Activated naive CD4-positive, alpha-beta T cell treated with anti-CD3 and anti-CD28 coated beads, Interleukin-2, amount 50 U/mL, for 24 hours (primary cell): ENCODE data around the gene CTAG1B.
"Not testable (repeated sequence)": the region's sequence is repeated elsewhere in the genome, so short reads cannot be mapped to it uniquely, and the experiment has no call there.

Experiments
- H3K27ac Mint-ChIP-seq: one replicate; pipeline ENCODE4 v1.8.0; 2021; ENCODE audit warnings: mild to moderate bottlenecking, mixed read lengths
- H3K27me3 Mint-ChIP-seq: one replicate; pipeline ENCODE4 v1.8.0; 2021; ENCODE audit warnings: mixed read lengths
- H3K36me3 Mint-ChIP-seq: one replicate; pipeline ENCODE4 v1.8.0; 2021; ENCODE audit warnings: mixed read lengths
- H3K4me1 Mint-ChIP-seq: one replicate; pipeline ENCODE4 v1.8.0; 2021; ENCODE audit warnings: mixed read lengths
- H3K4me3 Mint-ChIP-seq: one replicate; pipeline ENCODE4 v1.8.0; 2021; ENCODE audit warnings: mild to moderate bottlenecking, mixed read lengths
- H3K9me3 Mint-ChIP-seq: one replicate; pipeline ENCODE4 v1.8.0; 2021; ENCODE audit warnings: mixed read lengths

CTAG1B gene

GRCh38 chrX:154648931-154649330 is 29.8 kb upstream of the CTAG1B start:
- Mint-ChIP-seq H3K36me3 (no peaks in the 10 kb centered on the region), H3K4me3 (no peak overlapping the region), H3K27ac (no peak overlapping the region), H3K9me3 (no peaks in the 10 kb centered on the region), H3K27me3 (no peaks in the 10 kb centered on the region), H3K4me1 (no peaks in the 10 kb centered on the region)

GRCh38 chrX:154645745-154646378 is 26.8 kb upstream of the CTAG1B start:
- H3K27me3 Mint-ChIP-seq, H3K4me1 Mint-ChIP-seq, H3K27ac Mint-ChIP-seq, H3K4me3 Mint-ChIP-seq, H3K36me3 Mint-ChIP-seq, H3K9me3 Mint-ChIP-seq: not testable (repeated sequence)

- H3K36me3 Mint-ChIP-seq, H3K4me3 Mint-ChIP-seq, H3K27ac Mint-ChIP-seq, H3K4me1 Mint-ChIP-seq, H3K27me3 Mint-ChIP-seq, H3K9me3 Mint-ChIP-seq: not testable (repeated sequence)
Measured at GRCh38 chrX:154643708-154644107, 24.6 kb upstream of the CTAG1B start.

- not testable (repeated sequence) for H3K36me3 Mint-ChIP-seq, H3K4me3 Mint-ChIP-seq, H3K27ac Mint-ChIP-seq, H3K4me1 Mint-ChIP-seq, H3K27me3 Mint-ChIP-seq, H3K9me3 Mint-ChIP-seq
Measured at GRCh38 chrX:154641740-154642139, 22.7 kb upstream of the CTAG1B start.

GRCh38 chrX:154633661-154634060 is 14.6 kb upstream of the CTAG1B start:
- H3K9me3 Mint-ChIP-seq, H3K36me3 Mint-ChIP-seq, H3K27me3 Mint-ChIP-seq, H3K4me3 Mint-ChIP-seq, H3K4me1 Mint-ChIP-seq, H3K27ac Mint-ChIP-seq: not testable (repeated sequence)

- H3K27ac Mint-ChIP-seq, H3K4me3 Mint-ChIP-seq, H3K36me3 Mint-ChIP-seq, H3K4me1 Mint-ChIP-seq, H3K9me3 Mint-ChIP-seq, H3K27me3 Mint-ChIP-seq: not testable (repeated sequence)
Measured at GRCh38 chrX:154630949-154631348, 11.9 kb upstream of the CTAG1B start.

- H3K4me1 Mint-ChIP-seq, H3K27ac Mint-ChIP-seq, H3K36me3 Mint-ChIP-seq, H3K4me3 Mint-ChIP-seq, H3K27me3 Mint-ChIP-seq, H3K9me3 Mint-ChIP-seq: not testable (repeated sequence)
Measured at GRCh38 chrX:154628960-154629359, 9.9 kb upstream of the CTAG1B start.

- not testable (repeated sequence) for H3K9me3 Mint-ChIP-seq, H3K27me3 Mint-ChIP-seq, H3K36me3 Mint-ChIP-seq, H3K27ac Mint-ChIP-seq, H3K4me3 Mint-ChIP-seq, H3K4me1 Mint-ChIP-seq
Measured at GRCh38 chrX:154620767-154621414, 1.8 kb upstream of the CTAG1B start.

- H3K4me1 Mint-ChIP-seq, H3K4me3 Mint-ChIP-seq: not testable (repeated sequence)
Measured at GRCh38 chrX:154613586-154613985, 5.5 kb downstream of the CTAG1B start.

GRCh38 chrX:154611146-154611545 is 7.9 kb downstream of the CTAG1B start:
- H3K4me1 Mint-ChIP-seq, H3K4me3 Mint-ChIP-seq, H3K36me3 Mint-ChIP-seq, H3K9me3 Mint-ChIP-seq, H3K27me3 Mint-ChIP-seq, H3K27ac Mint-ChIP-seq: not testable (repeated sequence)

More at GRCh38 chrX:154613586-154613985, 5.5 kb downstream of the CTAG1B start:
- not testable (repeated sequence) for H3K27me3 Mint-ChIP-seq, H3K27ac Mint-ChIP-seq, H3K36me3 Mint-ChIP-seq, H3K9me3 Mint-ChIP-seq

GRCh38 chrX:154608823-154609222 is 10.3 kb downstream of the CTAG1B start:
- not testable (repeated sequence) for H3K27me3 Mint-ChIP-seq, H3K27ac Mint-ChIP-seq, H3K9me3 Mint-ChIP-seq, H3K4me3 Mint-ChIP-seq, H3K4me1 Mint-ChIP-seq, H3K36me3 Mint-ChIP-seq

- not testable (repeated sequence) for H3K9me3 Mint-ChIP-seq, H3K36me3 Mint-ChIP-seq, H3K4me1 Mint-ChIP-seq, H3K4me3 Mint-ChIP-seq, H3K27ac Mint-ChIP-seq, H3K27me3 Mint-ChIP-seq
Measured at GRCh38 chrX:154607976-154608375, 11.1 kb downstream of the CTAG1B start.

- H3K27me3 Mint-ChIP-seq, result no peaks in the 10 kb centered on the region
- H3K36me3 Mint-ChIP-seq, result no peaks in the 10 kb centered on the region
- H3K9me3 Mint-ChIP-seq, result no peaks in the 10 kb centered on the region
- no peaks in the 10 kb centered on the region for H3K4me1 Mint-ChIP-seq
- H3K4me3 Mint-ChIP-seq, result no peak overlapping the region
- H3K27ac Mint-ChIP-seq, result no peak overlapping the region
Measured at GRCh38 chrX:154607370-154607769, 11.7 kb downstream of the CTAG1B start.

GRCh38 chrX:154605566-154605965 is 13.5 kb downstream of the CTAG1B start:
- H3K27me3 Mint-ChIP-seq, result peaks cover 2% of the 10 kb centered on the region
- no peaks in the 10 kb centered on the region for H3K36me3 Mint-ChIP-seq
- H3K4me1 Mint-ChIP-seq, result no peaks in the 10 kb centered on the region
- H3K27ac Mint-ChIP-seq, result no peak overlapping the region
- no peak overlapping the region for H3K4me3 Mint-ChIP-seq
- no peaks in the 10 kb centered on the region for H3K9me3 Mint-ChIP-seq

GRCh38 chrX:154603438-154604430 is 15.3 kb downstream of the CTAG1B start:
- no peaks in the 10 kb centered on the region for H3K9me3 Mint-ChIP-seq
- H3K27me3 Mint-ChIP-seq, result peaks cover 2% of the 10 kb centered on the region
- no peak overlapping the region for H3K4me3 Mint-ChIP-seq
- H3K36me3 Mint-ChIP-seq, result no peaks in the 10 kb centered on the region
- no peak overlapping the region for H3K27ac Mint-ChIP-seq
- H3K4me1 Mint-ChIP-seq, result no peaks in the 10 kb centered on the region

- Mint-ChIP-seq H3K4me3 (no peak overlapping the region), H3K4me1 (no peaks in the 10 kb centered on the region), H3K36me3 (no peaks in the 10 kb centered on the region), H3K9me3 (no peaks in the 10 kb centered on the region), H3K27me3 (peaks cover 2% of the 10 kb centered on the region), H3K27ac (no peak overlapping the region)
Measured at GRCh38 chrX:154602766-154603437, 16.2 kb downstream of the CTAG1B start.
